ENCODE measurements around the gene BIK.

Gene BIK

GRCh38 chr22:43159484-43160178 lies 49.1 kb downstream of the BIK start:
- H3K4me3 ChIP-seq (ENCODE audit: low read depth, low read length): no peak overlapping the region
- in situ Hi-C loops (cut with HindIII; ENCODE audit: low sequenced_read_pairs): no loop called here
- DNase-seq (ENCODE audit: low read depth, low spot score): no peak
- TF ChIP-seq CTCF (IDR thresholded peaks at IDR 0.05; ENCODE audit: low read depth, low read length): peak; percentile 37

GRCh38 chr22:43160497-43161126 lies 50.1 kb downstream of the BIK start:
- no peak overlapping the region for H3K4me3 ChIP-seq (ENCODE audit: low read depth, low read length)
- in situ Hi-C loops (cut with HindIII; ENCODE audit: low sequenced_read_pairs): no loop called here
- DNase-seq (ENCODE audit: low read depth, low spot score): no peak
- TF ChIP-seq CTCF (IDR thresholded peaks at IDR 0.05; ENCODE audit: low read depth, low read length): no peak

GRCh38 chr22:43162412-43163150 lies 52.0 kb downstream of the BIK start:
- H3K4me3 ChIP-seq (ENCODE audit: low read depth, low read length): no peak overlapping the region
- DNase-seq (ENCODE audit: low read depth, low spot score): no peak
- in situ Hi-C loops (cut with HindIII; ENCODE audit: low sequenced_read_pairs): no loop called here
- TF ChIP-seq CTCF (IDR thresholded peaks at IDR 0.05; ENCODE audit: low read depth, low read length): no peak

- TF ChIP-seq CTCF (IDR thresholded peaks at IDR 0.05; ENCODE audit: low read depth, low read length): no peak
- no peak for DNase-seq (ENCODE audit: low read depth, low spot score)
- in situ Hi-C loops (cut with HindIII; ENCODE audit: low sequenced_read_pairs): no loop called here
- no peak overlapping the region for H3K4me3 ChIP-seq (ENCODE audit: low read depth, low read length)
Measured at GRCh38 chr22:43163241-43163795, 52.8 kb downstream of the BIK start.

- no peak for DNase-seq (ENCODE audit: low read depth, low spot score)
- in situ Hi-C loops (cut with HindIII; ENCODE audit: low sequenced_read_pairs): no loop called here
- no peak for TF ChIP-seq CTCF (IDR thresholded peaks at IDR 0.05; ENCODE audit: low read depth, low read length)
- H3K4me3 ChIP-seq (ENCODE audit: low read depth, low read length): no peak overlapping the region
Measured at GRCh38 chr22:43164636-43165035, 54.1 kb downstream of the BIK start.

GRCh38 chr22:43166132-43166930 lies 55.8 kb downstream of the BIK start:
- DNase-seq (ENCODE audit: low read depth, low spot score): no peak
- H3K4me3 ChIP-seq (ENCODE audit: low read depth, low read length): no peak overlapping the region
- in situ Hi-C loops (cut with HindIII; ENCODE audit: low sequenced_read_pairs): no loop called here
- TF ChIP-seq CTCF (IDR thresholded peaks at IDR 0.05; ENCODE audit: low read depth, low read length): no peak
